DOHH2 (cell line): ENCODE measurements around the gene SNX9.

ENCODE experiments used
- H3F3A ChIP-seq: fragments of 200-600 bp; sonication (generic), shearing (Covaris generic); 2 replicates; pipeline ENCODE4 v1.6.0; 2016; ENCODE audit warnings: antibody characterized with exemption, mild to moderate bottlenecking; ENCODE audit not compliant: control insufficient read depth, insufficient read depth
- H3K27ac ChIP-seq: fragments of 200-600 bp; sonication (generic); 2 replicates; pipeline ENCODE4 v1.5.1; 2014; ENCODE audit warnings: low read depth, mild to moderate bottlenecking, low read length, moderate library complexity
- H3K27me3 ChIP-seq: fragments of 200-600 bp; sonication (generic); 2 replicates; pipeline ENCODE4 v1.6.1; 2014; ENCODE audit warnings: mild to moderate bottlenecking, low read length, mixed read lengths; ENCODE audit not compliant: control insufficient read depth
- H3K36me3 ChIP-seq: fragments of 200-600 bp; sonication (generic); 2 replicates; pipeline ENCODE4 v1.6.1; 2014; ENCODE audit warnings: mild to moderate bottlenecking, low read length, moderate library complexity, mixed read lengths; ENCODE audit not compliant: control insufficient read depth
- H3K4me1 ChIP-seq: fragments of 200-600 bp; sonication (generic); 2 replicates; pipeline ENCODE4 v1.6.1; 2014; ENCODE audit warnings: mild to moderate bottlenecking, low read length, mixed read lengths; ENCODE audit not compliant: control insufficient read depth
- H3K4me2 ChIP-seq: fragments of 200-600 bp; sonication (generic); 2 replicates; pipeline ENCODE4 v1.6.0; 2014; ENCODE audit warnings: mild to moderate bottlenecking, low read length, moderate library complexity
- H3K4me3 ChIP-seq: fragments of 200-600 bp; sonication (generic); 2 replicates; pipeline ENCODE4 v1.5.1; 2014; ENCODE audit warnings: mild to moderate bottlenecking, low read length, mixed read lengths
- H3K79me2 ChIP-seq: fragments of 200-600 bp; sonication (generic); 2 replicates; pipeline ENCODE4 v1.6.1; 2014; ENCODE audit warnings: mild to moderate bottlenecking, low read length, mixed read lengths; ENCODE audit not compliant: control insufficient read depth
- H3K9me2 ChIP-seq: fragments of 200-600 bp; sonication (generic); replicated peaks from 2 replicates; pipeline ENCODE4 v1.6.1; 2014; ENCODE audit warnings: mild to moderate bottlenecking, low read length, mixed read lengths; ENCODE audit not compliant: control insufficient read depth
- H3K9me3 ChIP-seq: fragments of 200-600 bp; sonication (generic); 2 replicates; pipeline ENCODE4 v1.6.1; 2014; ENCODE audit warnings: antibody characterized with exemption, low read length, mixed read lengths; ENCODE audit not compliant: control insufficient read depth, insufficient read depth
- H4K20me1 ChIP-seq: fragments of 200-600 bp; sonication (generic); 2 replicates; pipeline ENCODE4 v1.6.0; 2014; ENCODE audit warnings: low read depth, mild to moderate bottlenecking, antibody characterized with exemption, low read length, moderate library complexity; ENCODE audit not compliant: control insufficient read depth, insufficient read depth
- CTCF ChIP-seq: fragments of 200-600 bp; sonication (generic); IDR thresholded peaks from one replicate; pipeline ENCODE4 v1.5.1; 2014; ENCODE audit warnings: antibody characterized with exemption, mild to moderate bottlenecking, low read depth, low read length; ENCODE audit not compliant: poor library complexity, severe bottlenecking
- EZH2phosphoT487 ChIP-seq: fragments of 200-600 bp; sonication (generic); IDR thresholded peaks from 2 replicates; pipeline ENCODE4 v1.6.1; 2017; ENCODE audit warnings: borderline replicate concordance, mild to moderate bottlenecking, antibody characterized with exemption, low read length, moderate library complexity, mixed read lengths

The SNX9 gene

GRCh38 chr6:157822245-157823000, 623 bp upstream of the SNX9 start:
- H4K20me1 ChIP-seq, result 0 out of 2 replicates have a peak, but pooled peaks cover 3% of the 10 kb centered on the region
- H3K9me2 ChIP-seq, result no peaks in the 10 kb centered on the region
- peaks cover 4% of the 10 kb centered on the region; the same call in 1 of the 2 replicates for H3K4me1 ChIP-seq
- H3F3A ChIP-seq, result no peaks in the 10 kb centered on the region
- no peak overlapping the region for H3K4me2 ChIP-seq
- TF ChIP-seq CTCF (no peak), EZH2phosphoT487 (0 out of 2 replicates have a peak, but pooled peaks have one; percentile 45)
- no peak overlapping the region for H3K4me3 ChIP-seq
- H3K36me3 ChIP-seq, result no peaks in the 10 kb centered on the region
- no peaks in the 10 kb centered on the region for H3K9me3 ChIP-seq
- peaks cover 50% of the 10 kb centered on the region for H3K27me3 ChIP-seq
- no peak overlapping the region for H3K27ac ChIP-seq
- no peaks in the 10 kb centered on the region for H3K79me2 ChIP-seq

DNA sequence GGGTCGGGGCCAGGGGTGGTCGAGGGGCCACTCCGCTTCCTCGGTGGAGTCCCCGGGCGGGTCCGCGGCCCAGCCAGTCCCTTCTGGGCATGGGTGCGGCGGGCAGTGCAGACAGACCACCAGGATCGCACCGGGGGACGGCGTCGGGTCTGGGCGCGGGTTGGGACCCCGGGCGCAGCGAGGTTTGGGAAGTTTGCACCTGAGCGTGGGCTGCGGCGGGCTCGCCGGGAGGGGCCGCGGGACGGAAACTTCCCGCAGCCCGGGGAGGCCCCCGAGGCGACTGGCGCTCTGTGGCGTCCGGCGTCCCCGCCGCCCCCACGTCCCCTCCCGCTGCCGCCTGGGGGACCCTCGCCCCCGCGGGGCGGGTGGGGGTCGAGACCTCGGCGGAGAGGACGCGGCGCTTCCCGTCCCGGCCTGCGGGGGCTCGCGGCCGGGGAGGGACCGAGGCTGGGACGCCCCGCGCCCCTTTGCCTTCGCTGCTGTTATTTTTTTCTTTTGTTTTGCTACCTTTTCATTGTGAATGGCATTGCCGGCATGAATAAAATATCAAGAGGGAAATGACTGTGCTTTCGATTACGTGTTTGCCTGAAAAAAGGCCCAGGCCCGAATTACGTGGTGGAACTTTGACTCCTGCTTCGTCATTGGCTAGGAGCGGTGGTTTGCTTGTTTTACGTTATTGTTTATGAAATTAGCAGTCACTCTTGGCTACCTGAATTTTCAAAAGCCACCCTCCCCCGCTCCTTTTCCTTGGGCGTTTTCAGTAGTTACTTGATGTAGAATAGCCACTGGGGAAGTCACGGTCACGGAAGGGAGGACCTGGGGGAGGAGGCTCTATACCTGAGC, 703 bp downstream of the SNX9 start:
- H3K27me3 ChIP-seq, result peaks cover 45% of the 10 kb centered on the region
- H3K4me1 ChIP-seq, result peaks cover 4% of the 10 kb centered on the region; the same call in 1 of the 2 replicates
- no peak overlapping the region for H3K27ac ChIP-seq
- no peaks in the 10 kb centered on the region for H3K36me3 ChIP-seq
- peak overlapping the region; percentile 40 for H3K4me2 ChIP-seq
- H3F3A ChIP-seq, result peaks cover 3% of the 10 kb centered on the region; the same call in 1 of the 2 replicates
- H3K9me3 ChIP-seq, result no peaks in the 10 kb centered on the region
- no peaks in the 10 kb centered on the region for H3K79me2 ChIP-seq
- peak overlapping the region; percentile 22 for H3K4me3 ChIP-seq
- TF ChIP-seq EZH2phosphoT487 (peak; percentile 87), CTCF (no peak)
- H4K20me1 ChIP-seq, result 0 out of 2 replicates have a peak, but pooled peaks cover 3% of the 10 kb centered on the region
- H3K9me2 ChIP-seq, result no peaks in the 10 kb centered on the region

GRCh38 chr6:157825243-157825904, 2.3 kb downstream of the SNX9 start:
- peaks cover 3% of the 10 kb centered on the region; the same call in 1 of the 2 replicates for H3F3A ChIP-seq
- H3K4me3 ChIP-seq, result no peak overlapping the region
- no peaks in the 10 kb centered on the region for H3K9me3 ChIP-seq
- no peaks in the 10 kb centered on the region for H3K79me2 ChIP-seq
- H3K36me3 ChIP-seq, result no peaks in the 10 kb centered on the region
- H4K20me1 ChIP-seq, result 0 out of 2 replicates have a peak, but pooled peaks cover 3% of the 10 kb centered on the region
- TF ChIP-seq EZH2phosphoT487 (no peak), CTCF (no peak)
- H3K27me3 ChIP-seq, result peaks cover 48% of the 10 kb centered on the region
- H3K9me2 ChIP-seq, result no peaks in the 10 kb centered on the region
- peaks cover 4% of the 10 kb centered on the region; the same call in 1 of the 2 replicates for H3K4me1 ChIP-seq
- H3K4me2 ChIP-seq, result no peak overlapping the region
- no peak overlapping the region for H3K27ac ChIP-seq
